Panc1 (cell line): Measurements from ENCODE around the gene ATP6V1G3. TPM values are rescaled to one million over a fixed set of nuclear protein-coding genes. Genes with fewer than 3 reads are reported as not detected.

Experiments
- ATAC-seq: fragments of 200-7000 bp; cut with Tn5 transposase; 2 replicates; pipeline ENCODE4 v1.9.1; 2020; ENCODE audit warnings: mild to moderate bottlenecking, moderate library complexity
- BruUV-seq: library from RNA; stranded (reverse); fragments of 400-500 nt; replicated peaks from 2 replicates; lab custom pipeline; 2021; lab: Mats Ljungman, UMichigan
- CTCF ChIA-PET: fragments of 300-600 bp; sonication (Branson Sonifier 250); formaldehyde crosslinking; loops from one replicate; lab custom pipeline; 2022; ENCODE audit warnings: antibody characterized with exemption; lab: Charles Lee
- POLR2A ChIA-PET: fragments of 300-600 bp; sonication (Branson Sonifier 250); formaldehyde crosslinking; loops from one replicate; lab custom pipeline; 2022; ENCODE audit warnings: antibody characterized with exemption; lab: Charles Lee
- DNase-seq: peaks from one replicate; pipeline ENCODE4 v3.0.0-alpha.2; 2010; ENCODE audit warnings: low read depth, low spot score
- H3K27ac ChIP-seq: 2 replicates; pipeline ENCODE4 v1.5.1; 2011; ENCODE audit warnings: mild to moderate bottlenecking, low read length, inconsistent platforms
- H3K27me3 ChIP-seq: fragments of 200-500 bp; sonication (Bioruptor generic); 2 replicates; pipeline ENCODE4 v1.6.0; 2014; ENCODE audit warnings: low read length, inconsistent platforms; ENCODE audit not compliant: control insufficient read depth, insufficient read depth
- H3K36me3 ChIP-seq: fragments of 200-500 bp; sonication (Bioruptor generic); 2 replicates; pipeline ENCODE4 v1.5.1; 2014; ENCODE audit warnings: inconsistent platforms, mild to moderate bottlenecking, low read length, moderate library complexity; ENCODE audit not compliant: control insufficient read depth, insufficient read depth
- H3K4me1 ChIP-seq: 2 replicates; pipeline ENCODE4 v1.5.1; 2011; ENCODE audit warnings: inconsistent platforms, mild to moderate bottlenecking, low read length, moderate library complexity; ENCODE audit not compliant: control insufficient read depth, insufficient read depth
- H3K4me3 ChIP-seq, 2 experiments: 2 replicates each; pipeline ENCODE4 v1.5.1; 2011 to 2012; ENCODE audit warnings: low read depth in 2 of 2, low read length in 2 of 2, mild to moderate bottlenecking in 2 of 2, inconsistent platforms in 1 of 2, moderate library complexity in 1 of 2
- H3K9me3 ChIP-seq: fragments of 200-500 bp; sonication (Bioruptor generic); 2 replicates; pipeline ENCODE4 v1.5.1; 2014; ENCODE audit warnings: low read depth, mild to moderate bottlenecking, inconsistent platforms, low read length, moderate library complexity; ENCODE audit not compliant: control insufficient read depth, insufficient read depth
- POLR2AphosphoS5 ChIP-seq: IDR thresholded peaks from 2 replicates; pipeline ENCODE4 v1.6.1; 2012; ENCODE audit warnings: mild to moderate bottlenecking, low read depth, low read length, moderate library complexity
- SIN3A ChIP-seq: IDR thresholded peaks from 2 replicates; pipeline ENCODE4 v1.6.1; 2012; ENCODE audit warnings: low read depth, mild to moderate bottlenecking, low read length, moderate library complexity, borderline replicate concordance; ENCODE audit not compliant: insufficient read depth
- TCF7L2 ChIP-seq: IDR thresholded peaks from 2 replicates; pipeline ENCODE4 v1.6.1; 2011; ENCODE audit warnings: mild to moderate bottlenecking, low read depth, low read length, inconsistent platforms
- in situ Hi-C: cut with HindIII; loops from 2 replicates; pipeline ENCODE4 v1.10.0; 2016; ENCODE audit warnings: low sequenced_read_pairs, low pct_unique_long_range_greater_than_20kb
- intact Hi-C: fragments of 100-400 bp; cut with micrococcal nuclease; formaldehyde crosslinking; loops from one replicate; pipeline ENCODE4 v1.10.0; 2022; ENCODE audit not compliant: unreplicated experiment
- total RNA-seq: library from RNA; stranded (reverse); gene quantifications from one replicate; pipeline ENCODE4 v1.2.1, GENCODE V29; 2021; ENCODE audit not compliant: unreplicated experiment
- TF ChIP-seq, protein P1 (sequence below), 2 experiments: IDR thresholded peaks; 2 replicates each; pipeline ENCODE4 v1.6.1; 2011 to 2012; ENCODE audit warnings: low read depth in 2 of 2, control low read depth in 1 of 2, low read length in 1 of 2, mild to moderate bottlenecking in 1 of 2, moderate library complexity in 1 of 2; ENCODE audit not compliant: insufficient read depth in 1 of 2
- TF ChIP-seq, protein P2 (sequence below): fragments of 450-650 bp; IDR thresholded peaks from 2 replicates; pipeline ENCODE4 v1.5.1; 2017; ENCODE audit warnings: mild to moderate bottlenecking

The ATP6V1G3 gene
- total RNA-seq, 1 experiment from 2014 or later: not detected

DNA sequence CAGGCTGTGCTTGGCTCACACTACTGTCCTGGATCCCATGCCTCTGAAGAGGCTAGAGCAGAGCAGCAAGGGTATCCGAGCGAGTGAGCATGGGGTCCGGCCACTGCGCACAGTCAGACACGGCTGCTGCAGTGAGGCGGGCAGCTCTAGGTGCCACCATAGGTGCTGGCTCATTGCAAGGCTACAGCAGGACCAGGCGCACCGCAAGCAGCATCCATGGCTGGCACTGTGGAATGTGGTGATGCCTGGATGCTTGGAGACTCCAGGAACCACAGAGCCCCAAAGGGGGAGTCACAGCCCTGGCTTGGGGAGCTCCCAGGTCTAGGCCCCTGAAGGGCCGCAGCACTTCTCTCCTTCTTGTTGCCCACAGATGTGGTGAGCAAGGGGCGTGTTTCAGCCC lies 47.2 kb downstream of the ATP6V1G3 start:
- no peaks in the 10 kb centered on the region for H3K36me3 ChIP-seq
- ATAC-seq (no peak), DNase-seq (no peak)
- no peak overlapping the region for H3K4me3 ChIP-seq
- H3K27ac ChIP-seq: no peak overlapping the region
- CTCF ChIA-PET: no interaction called here
- no TSS peak for BruUV-seq
- in situ Hi-C loops (no loop called here), intact Hi-C loops (no loop called here)
- no peaks in the 10 kb centered on the region for H3K9me3 ChIP-seq
- POLR2A ChIA-PET: no interaction called here
- TF ChIP-seq SIN3A: no peak
- TF ChIP-seq, protein P1, sequence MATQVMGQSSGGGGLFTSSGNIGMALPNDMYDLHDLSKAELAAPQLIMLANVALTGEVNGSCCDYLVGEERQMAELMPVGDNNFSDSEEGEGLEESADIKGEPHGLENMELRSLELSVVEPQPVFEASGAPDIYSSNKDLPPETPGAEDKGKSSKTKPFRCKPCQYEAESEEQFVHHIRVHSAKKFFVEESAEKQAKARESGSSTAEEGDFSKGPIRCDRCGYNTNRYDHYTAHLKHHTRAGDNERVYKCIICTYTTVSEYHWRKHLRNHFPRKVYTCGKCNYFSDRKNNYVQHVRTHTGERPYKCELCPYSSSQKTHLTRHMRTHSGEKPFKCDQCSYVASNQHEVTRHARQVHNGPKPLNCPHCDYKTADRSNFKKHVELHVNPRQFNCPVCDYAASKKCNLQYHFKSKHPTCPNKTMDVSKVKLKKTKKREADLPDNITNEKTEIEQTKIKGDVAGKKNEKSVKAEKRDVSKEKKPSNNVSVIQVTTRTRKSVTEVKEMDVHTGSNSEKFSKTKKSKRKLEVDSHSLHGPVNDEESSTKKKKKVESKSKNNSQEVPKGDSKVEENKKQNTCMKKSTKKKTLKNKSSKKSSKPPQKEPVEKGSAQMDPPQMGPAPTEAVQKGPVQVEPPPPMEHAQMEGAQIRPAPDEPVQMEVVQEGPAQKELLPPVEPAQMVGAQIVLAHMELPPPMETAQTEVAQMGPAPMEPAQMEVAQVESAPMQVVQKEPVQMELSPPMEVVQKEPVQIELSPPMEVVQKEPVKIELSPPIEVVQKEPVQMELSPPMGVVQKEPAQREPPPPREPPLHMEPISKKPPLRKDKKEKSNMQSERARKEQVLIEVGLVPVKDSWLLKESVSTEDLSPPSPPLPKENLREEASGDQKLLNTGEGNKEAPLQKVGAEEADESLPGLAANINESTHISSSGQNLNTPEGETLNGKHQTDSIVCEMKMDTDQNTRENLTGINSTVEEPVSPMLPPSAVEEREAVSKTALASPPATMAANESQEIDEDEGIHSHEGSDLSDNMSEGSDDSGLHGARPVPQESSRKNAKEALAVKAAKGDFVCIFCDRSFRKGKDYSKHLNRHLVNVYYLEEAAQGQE (IDR thresholded peaks at IDR 0.05; ENCODE audit: insufficient read depth in 1 of 2, low read depth in 2 of 2, low read length in 1 of 2): no peak
- TF ChIP-seq TCF7L2: no peak
- TF ChIP-seq POLR2AphosphoS5: no peak
- TF ChIP-seq, protein P2, sequence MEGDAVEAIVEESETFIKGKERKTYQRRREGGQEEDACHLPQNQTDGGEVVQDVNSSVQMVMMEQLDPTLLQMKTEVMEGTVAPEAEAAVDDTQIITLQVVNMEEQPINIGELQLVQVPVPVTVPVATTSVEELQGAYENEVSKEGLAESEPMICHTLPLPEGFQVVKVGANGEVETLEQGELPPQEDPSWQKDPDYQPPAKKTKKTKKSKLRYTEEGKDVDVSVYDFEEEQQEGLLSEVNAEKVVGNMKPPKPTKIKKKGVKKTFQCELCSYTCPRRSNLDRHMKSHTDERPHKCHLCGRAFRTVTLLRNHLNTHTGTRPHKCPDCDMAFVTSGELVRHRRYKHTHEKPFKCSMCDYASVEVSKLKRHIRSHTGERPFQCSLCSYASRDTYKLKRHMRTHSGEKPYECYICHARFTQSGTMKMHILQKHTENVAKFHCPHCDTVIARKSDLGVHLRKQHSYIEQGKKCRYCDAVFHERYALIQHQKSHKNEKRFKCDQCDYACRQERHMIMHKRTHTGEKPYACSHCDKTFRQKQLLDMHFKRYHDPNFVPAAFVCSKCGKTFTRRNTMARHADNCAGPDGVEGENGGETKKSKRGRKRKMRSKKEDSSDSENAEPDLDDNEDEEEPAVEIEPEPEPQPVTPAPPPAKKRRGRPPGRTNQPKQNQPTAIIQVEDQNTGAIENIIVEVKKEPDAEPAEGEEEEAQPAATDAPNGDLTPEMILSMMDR: no peak
- H3K4me1 ChIP-seq: no peaks in the 10 kb centered on the region
- H3K27me3 ChIP-seq: no peaks in the 10 kb centered on the region

DNA sequence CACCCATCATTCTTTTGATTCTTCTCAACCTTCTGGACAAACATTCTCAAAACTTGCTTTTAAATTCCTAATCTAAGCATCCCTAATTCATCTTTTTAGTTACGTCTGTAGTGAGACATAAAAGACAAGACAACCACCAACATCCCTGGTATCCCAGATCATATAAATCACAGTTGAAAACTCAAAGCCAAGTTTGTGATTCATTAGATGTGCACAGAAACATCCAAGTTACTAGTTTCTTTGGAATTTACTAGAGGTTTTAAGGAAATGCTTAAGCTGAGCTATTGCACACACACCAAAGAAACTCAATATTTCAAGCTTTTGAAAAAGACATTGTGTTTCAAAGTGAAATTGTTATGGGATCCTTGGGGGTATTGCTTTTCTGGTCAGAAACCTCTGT lies 47.6 kb downstream of the ATP6V1G3 start:
- no peak overlapping the region for H3K27ac ChIP-seq
- no peaks in the 10 kb centered on the region for H3K4me1 ChIP-seq
- BruUV-seq: no TSS peak
- no peaks in the 10 kb centered on the region for H3K9me3 ChIP-seq
- TF ChIP-seq TCF7L2: no peak
- no peak for TF ChIP-seq SIN3A
- TF ChIP-seq POLR2AphosphoS5: no peak
- TF ChIP-seq, protein P1 (IDR thresholded peaks at IDR 0.05; ENCODE audit: insufficient read depth in 1 of 2, low read depth in 2 of 2, low read length in 1 of 2): no peak
- TF ChIP-seq, protein P2: no peak
- H3K36me3 ChIP-seq: no peaks in the 10 kb centered on the region
- DNase-seq (no peak), ATAC-seq (no peak)
- intact Hi-C loops (no loop called here), in situ Hi-C loops (no loop called here)
- no peak overlapping the region for H3K4me3 ChIP-seq
- POLR2A ChIA-PET: no interaction called here
- CTCF ChIA-PET: no interaction called here
- no peaks in the 10 kb centered on the region for H3K27me3 ChIP-seq
